HL-60 (cell line): ENCODE measurements around the gene SAMD14.

Source experiments
- DNase-seq, 2 experiments: peaks; one replicate each; pipeline ENCODE4 v3.0.0-alpha.2; 2010 to 2020; ENCODE audit warnings: low read depth in 1 of 2, low spot score in 1 of 2
- H3K27ac ChIP-seq: fragments of 250-450 bp; sonication (Bioruptor Pico); replicated peaks from 2 replicates; pipeline ENCODE4 v1.5.1; 2020; ENCODE audit warnings: mild to moderate bottlenecking, moderate library complexity
- H3K27me3 ChIP-seq: fragments of 250-450 bp; sonication (Bioruptor Pico); 2 replicates; pipeline ENCODE4 v1.5.1; 2021; ENCODE audit warnings: mild to moderate bottlenecking, moderate library complexity; ENCODE audit not compliant: insufficient read depth, poor library complexity, severe bottlenecking
- H3K4me3 ChIP-seq: replicated peaks from 2 replicates; pipeline ENCODE4 v1.5.1; 2011; ENCODE audit warnings: mild to moderate bottlenecking, control low read depth, low read length; ENCODE audit not compliant: insufficient read depth
- GABPA ChIP-seq: IDR thresholded peaks from 2 replicates; pipeline ENCODE4 v1.6.1; 2012; ENCODE audit warnings: low read depth
- POLR2AphosphoS5 ChIP-seq: IDR thresholded peaks from 2 replicates; pipeline ENCODE4 v1.6.1; 2012; ENCODE audit warnings: low read depth
- SPI1 ChIP-seq: IDR thresholded peaks from 2 replicates; pipeline ENCODE4 v1.6.1; 2012; ENCODE audit warnings: low read depth, mild to moderate bottlenecking, borderline replicate concordance
- TF ChIP-seq, protein P1 (sequence below): IDR thresholded peaks from one replicate; pipeline ENCODE4 v1.5.1; 2011; ENCODE audit warnings: low read length, control low read depth, inconsistent platforms; ENCODE audit not compliant: insufficient read depth
- TF ChIP-seq, protein P2 (sequence below): IDR thresholded peaks from 2 replicates; pipeline ENCODE4 v1.6.1; 2012; ENCODE audit warnings: low read depth; ENCODE audit not compliant: insufficient replicate concordance

The SAMD14 gene

DNA sequence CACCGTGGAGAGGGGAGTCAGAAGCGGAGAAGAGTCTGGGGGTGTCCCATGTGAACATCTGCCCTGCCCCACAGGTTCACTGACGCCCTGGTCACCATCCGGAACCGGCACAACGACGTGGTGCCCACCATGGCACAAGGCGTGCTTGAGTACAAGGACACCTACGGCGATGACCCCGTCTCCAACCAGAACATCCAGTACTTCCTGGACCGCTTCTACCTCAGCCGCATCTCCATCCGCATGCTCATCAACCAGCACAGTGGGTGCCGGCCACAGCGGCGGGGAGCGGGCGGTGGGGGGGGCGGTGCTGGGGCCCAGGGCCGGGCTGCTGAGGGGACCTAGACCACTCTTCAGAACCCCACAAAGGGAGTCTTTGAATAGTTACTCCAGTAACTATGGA is 24.1 kb downstream of the SAMD14 start:
- DNase-seq, result no peak
- Histone ChIP-seq H3K27ac (no peak overlapping the region), H3K27me3 (no peaks in the 10 kb centered on the region), H3K4me3 (no peak overlapping the region)
- TF ChIP-seq, protein P1, sequence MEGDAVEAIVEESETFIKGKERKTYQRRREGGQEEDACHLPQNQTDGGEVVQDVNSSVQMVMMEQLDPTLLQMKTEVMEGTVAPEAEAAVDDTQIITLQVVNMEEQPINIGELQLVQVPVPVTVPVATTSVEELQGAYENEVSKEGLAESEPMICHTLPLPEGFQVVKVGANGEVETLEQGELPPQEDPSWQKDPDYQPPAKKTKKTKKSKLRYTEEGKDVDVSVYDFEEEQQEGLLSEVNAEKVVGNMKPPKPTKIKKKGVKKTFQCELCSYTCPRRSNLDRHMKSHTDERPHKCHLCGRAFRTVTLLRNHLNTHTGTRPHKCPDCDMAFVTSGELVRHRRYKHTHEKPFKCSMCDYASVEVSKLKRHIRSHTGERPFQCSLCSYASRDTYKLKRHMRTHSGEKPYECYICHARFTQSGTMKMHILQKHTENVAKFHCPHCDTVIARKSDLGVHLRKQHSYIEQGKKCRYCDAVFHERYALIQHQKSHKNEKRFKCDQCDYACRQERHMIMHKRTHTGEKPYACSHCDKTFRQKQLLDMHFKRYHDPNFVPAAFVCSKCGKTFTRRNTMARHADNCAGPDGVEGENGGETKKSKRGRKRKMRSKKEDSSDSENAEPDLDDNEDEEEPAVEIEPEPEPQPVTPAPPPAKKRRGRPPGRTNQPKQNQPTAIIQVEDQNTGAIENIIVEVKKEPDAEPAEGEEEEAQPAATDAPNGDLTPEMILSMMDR, result no peak
- TF ChIP-seq POLR2AphosphoS5 (no peak), SPI1 (no peak), GABPA (no peak)
- TF ChIP-seq, protein P2, sequence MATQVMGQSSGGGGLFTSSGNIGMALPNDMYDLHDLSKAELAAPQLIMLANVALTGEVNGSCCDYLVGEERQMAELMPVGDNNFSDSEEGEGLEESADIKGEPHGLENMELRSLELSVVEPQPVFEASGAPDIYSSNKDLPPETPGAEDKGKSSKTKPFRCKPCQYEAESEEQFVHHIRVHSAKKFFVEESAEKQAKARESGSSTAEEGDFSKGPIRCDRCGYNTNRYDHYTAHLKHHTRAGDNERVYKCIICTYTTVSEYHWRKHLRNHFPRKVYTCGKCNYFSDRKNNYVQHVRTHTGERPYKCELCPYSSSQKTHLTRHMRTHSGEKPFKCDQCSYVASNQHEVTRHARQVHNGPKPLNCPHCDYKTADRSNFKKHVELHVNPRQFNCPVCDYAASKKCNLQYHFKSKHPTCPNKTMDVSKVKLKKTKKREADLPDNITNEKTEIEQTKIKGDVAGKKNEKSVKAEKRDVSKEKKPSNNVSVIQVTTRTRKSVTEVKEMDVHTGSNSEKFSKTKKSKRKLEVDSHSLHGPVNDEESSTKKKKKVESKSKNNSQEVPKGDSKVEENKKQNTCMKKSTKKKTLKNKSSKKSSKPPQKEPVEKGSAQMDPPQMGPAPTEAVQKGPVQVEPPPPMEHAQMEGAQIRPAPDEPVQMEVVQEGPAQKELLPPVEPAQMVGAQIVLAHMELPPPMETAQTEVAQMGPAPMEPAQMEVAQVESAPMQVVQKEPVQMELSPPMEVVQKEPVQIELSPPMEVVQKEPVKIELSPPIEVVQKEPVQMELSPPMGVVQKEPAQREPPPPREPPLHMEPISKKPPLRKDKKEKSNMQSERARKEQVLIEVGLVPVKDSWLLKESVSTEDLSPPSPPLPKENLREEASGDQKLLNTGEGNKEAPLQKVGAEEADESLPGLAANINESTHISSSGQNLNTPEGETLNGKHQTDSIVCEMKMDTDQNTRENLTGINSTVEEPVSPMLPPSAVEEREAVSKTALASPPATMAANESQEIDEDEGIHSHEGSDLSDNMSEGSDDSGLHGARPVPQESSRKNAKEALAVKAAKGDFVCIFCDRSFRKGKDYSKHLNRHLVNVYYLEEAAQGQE, result no peak

DNA sequence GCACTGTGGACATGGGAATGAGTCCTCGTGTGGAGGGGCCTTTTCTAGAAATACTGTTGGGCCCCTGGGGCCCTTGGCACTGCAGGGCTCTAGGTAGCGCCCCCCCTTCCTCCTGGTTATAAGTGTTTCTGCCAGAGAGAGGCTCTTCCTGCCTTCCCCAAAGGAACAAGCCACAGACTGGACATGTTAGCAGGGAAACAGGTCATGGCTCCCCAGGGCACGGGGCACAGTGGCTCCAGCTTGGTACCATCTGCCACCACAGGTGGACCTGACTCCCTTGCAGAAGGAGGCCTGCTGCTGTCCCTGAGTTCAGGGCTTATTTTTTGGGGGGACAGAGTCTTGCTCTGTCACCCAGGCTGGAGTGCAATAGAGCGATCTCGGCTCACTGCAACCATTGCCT is 26.0 kb downstream of the SAMD14 start:
- Histone ChIP-seq H3K27me3 (no peaks in the 10 kb centered on the region), H3K4me3 (no peak overlapping the region), H3K27ac (no peak overlapping the region)
- no peak for TF ChIP-seq POLR2AphosphoS5
- TF ChIP-seq, protein P2, result no peak
- TF ChIP-seq GABPA, result no peak
- DNase-seq, result no peak

DNA sequence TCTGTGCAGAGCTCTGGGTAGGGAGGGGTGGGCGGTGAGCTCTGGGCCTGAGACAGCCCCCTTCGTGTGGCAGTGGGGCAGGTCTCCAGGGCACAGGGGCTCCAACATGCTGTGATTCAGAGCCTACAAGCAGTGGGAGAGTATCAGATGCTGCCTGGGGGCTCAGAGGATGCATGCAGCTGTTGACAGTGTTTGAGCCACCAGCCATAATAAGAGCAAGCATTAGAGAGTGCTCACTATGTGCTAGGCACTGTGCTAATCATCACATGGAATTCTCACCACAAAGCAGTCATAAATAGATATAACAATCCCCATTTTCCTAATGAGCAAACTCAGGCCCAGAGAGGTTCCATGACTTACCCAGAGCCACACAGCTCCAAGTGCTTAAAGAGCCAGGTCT is 26.7 kb downstream of the SAMD14 start:
- DNase-seq, result no peak
- TF ChIP-seq SPI1 (no peak), GABPA (no peak), POLR2AphosphoS5 (no peak)
- TF ChIP-seq, protein P2, result no peak
- TF ChIP-seq, protein P1, result no peak
- H3K4me3 ChIP-seq, result no peak overlapping the region

More for the DNA sequence above, 26.7 kb downstream of the SAMD14 start:
- no peak overlapping the region for H3K27ac ChIP-seq
- no peaks in the 10 kb centered on the region for H3K27me3 ChIP-seq
